ENCODE measurements around the gene SARDH. TPM values are rescaled to one million over a fixed set of nuclear protein-coding genes. Genes with fewer than 3 reads are reported as not detected.

The SARDH gene
- total and polyA plus RNA-seq, 2 of the 13 experiments (the other 11 are each of a cell fraction or from before 2014, with no cell fraction given) = 11.6 to 34.9 TPM

DNA sequence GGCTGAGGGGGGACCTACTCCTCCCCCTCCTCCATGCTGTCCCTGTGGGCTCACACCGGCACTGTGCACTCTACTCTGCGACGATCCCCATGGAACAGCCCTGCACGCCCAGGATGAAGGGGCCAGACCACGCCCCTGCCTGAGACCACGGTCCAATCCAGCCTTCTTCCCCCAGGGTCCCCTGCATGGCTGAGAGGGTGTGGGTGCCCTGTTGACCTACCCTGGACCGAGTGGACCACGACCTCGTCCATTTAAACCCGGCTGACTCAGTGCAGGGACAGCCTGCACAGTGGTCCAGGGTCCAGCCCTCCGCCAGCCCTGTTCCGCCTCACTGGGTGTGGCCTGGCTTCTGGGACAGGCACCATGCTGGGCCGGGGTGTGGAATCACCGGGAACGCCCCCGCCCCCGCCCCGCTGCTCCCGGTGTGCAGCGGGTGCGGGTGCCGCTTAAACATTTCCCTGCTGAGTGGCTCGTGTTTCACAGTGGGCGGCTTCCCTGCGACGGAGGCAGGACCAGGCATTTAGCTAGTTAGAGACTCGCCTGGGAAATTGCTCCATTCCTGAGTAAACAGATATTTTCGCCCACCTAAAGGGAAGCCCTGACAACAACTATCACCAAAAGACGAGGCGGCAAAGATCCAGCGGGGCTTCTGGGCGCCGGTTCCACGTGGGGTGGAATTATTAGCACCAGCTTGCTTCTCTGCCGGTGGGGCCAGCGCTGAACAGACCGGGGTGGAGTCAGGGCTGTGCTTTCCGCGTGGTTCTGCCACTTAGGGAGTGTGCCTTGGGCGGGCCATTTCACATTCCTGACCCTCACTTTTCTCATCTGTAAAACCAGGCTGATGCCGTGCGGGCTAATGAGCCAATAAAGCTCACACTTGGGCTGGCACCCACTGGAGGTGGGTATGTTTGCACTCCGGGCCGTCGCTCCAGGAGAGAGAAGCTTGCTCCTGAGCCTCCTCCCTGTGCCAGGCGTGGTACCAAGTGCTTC, 79.4 kb downstream of the SARDH start (continued):
- TF ChIP-seq ZNF839 (CRISPR knock-in tag; IDR thresholded peaks at IDR 0.05; ENCODE audit: borderline replicate concordance) (no peak), UBTF (CRISPR knock-in tag; IDR thresholded peaks at IDR 0.05) (peak; percentile 72), ZNF564 (CRISPR knock-in tag; IDR thresholded peaks at IDR 0.05) (0 out of 2 replicates have a peak, but pooled peaks have one; percentile 15), PHF21A (CRISPR knock-in tag; IDR thresholded peaks at IDR 0.05) (peak; percentile 88), ZNF724P (CRISPR knock-in tag; IDR thresholded peaks at IDR 0.05; ENCODE audit: borderline replicate concordance) (peak; percentile 85; the same call in 1 of the 2 replicates), TBX2 (CRISPR knock-in tag; IDR thresholded peaks at IDR 0.05; ENCODE audit: borderline replicate concordance) (peak; percentile 55; the same call in 1 of the 2 replicates), HNF4A (CRISPR knock-in tag; IDR thresholded peaks at IDR 0.05) (peak; percentile 98), ZNF761 (CRISPR knock-in tag; conservative IDR thresholded peaks at IDR 0.05) (no peak; the same call in 1 of the 2 replicates), ZNF441 (CRISPR knock-in tag; IDR thresholded peaks at IDR 0.05; ENCODE audit: borderline replicate concordance) (peak; percentile 33; the same call in 1 of the 2 replicates), ZSCAN25 (CRISPR knock-in tag; IDR thresholded peaks at IDR 0.05) (peak; percentile 86), YEATS2 (CRISPR knock-in tag; IDR thresholded peaks at IDR 0.05; ENCODE audit: borderline replicate concordance) (no peak), FUBP1 (CRISPR knock-in tag; IDR thresholded peaks at IDR 0.05; ENCODE audit: borderline replicate concordance) (no peak), ETV6 (CRISPR knock-in tag; conservative IDR thresholded peaks at IDR 0.05) (no peak), TP53 (CRISPR knock-in tag; conservative IDR thresholded peaks at IDR 0.05) (no peak), IKZF1 (IDR thresholded peaks at IDR 0.05) (no peak)
- TF ChIP-seq, protein P1, sequence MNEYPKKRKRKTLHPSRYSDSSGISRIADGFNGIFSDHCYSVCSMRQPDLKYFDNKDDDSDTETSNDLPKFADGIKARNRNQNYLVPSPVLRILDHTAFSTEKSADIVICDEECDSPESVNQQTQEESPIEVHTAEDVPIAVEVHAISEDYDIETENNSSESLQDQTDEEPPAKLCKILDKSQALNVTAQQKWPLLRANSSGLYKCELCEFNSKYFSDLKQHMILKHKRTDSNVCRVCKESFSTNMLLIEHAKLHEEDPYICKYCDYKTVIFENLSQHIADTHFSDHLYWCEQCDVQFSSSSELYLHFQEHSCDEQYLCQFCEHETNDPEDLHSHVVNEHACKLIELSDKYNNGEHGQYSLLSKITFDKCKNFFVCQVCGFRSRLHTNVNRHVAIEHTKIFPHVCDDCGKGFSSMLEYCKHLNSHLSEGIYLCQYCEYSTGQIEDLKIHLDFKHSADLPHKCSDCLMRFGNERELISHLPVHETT (CRISPR knock-in tag; conservative IDR thresholded peaks at IDR 0.05) = 0 out of 2 replicates have a peak, but pooled peaks have one; percentile 35
- TF ChIP-seq, protein P2, sequence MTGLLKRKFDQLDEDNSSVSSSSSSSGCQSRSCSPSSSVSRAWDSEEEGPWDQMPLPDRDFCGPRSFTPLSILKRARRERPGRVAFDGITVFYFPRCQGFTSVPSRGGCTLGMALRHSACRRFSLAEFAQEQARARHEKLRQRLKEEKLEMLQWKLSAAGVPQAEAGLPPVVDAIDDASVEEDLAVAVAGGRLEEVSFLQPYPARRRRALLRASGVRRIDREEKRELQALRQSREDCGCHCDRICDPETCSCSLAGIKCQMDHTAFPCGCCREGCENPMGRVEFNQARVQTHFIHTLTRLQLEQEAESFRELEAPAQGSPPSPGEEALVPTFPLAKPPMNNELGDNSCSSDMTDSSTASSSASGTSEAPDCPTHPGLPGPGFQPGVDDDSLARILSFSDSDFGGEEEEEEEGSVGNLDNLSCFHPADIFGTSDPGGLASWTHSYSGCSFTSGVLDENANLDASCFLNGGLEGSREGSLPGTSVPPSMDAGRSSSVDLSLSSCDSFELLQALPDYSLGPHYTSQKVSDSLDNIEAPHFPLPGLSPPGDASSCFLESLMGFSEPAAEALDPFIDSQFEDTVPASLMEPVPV (CRISPR knock-in tag; IDR thresholded peaks at IDR 0.05) = peak; percentile 60; the same call in 1 of the 2 replicates
- TF ChIP-seq, protein P3, sequence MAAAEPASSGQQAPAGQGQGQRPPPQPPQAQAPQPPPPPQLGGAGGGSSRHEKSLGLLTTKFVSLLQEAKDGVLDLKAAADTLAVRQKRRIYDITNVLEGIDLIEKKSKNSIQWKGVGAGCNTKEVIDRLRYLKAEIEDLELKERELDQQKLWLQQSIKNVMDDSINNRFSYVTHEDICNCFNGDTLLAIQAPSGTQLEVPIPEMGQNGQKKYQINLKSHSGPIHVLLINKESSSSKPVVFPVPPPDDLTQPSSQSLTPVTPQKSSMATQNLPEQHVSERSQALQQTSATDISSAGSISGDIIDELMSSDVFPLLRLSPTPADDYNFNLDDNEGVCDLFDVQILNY (CRISPR knock-in tag; conservative IDR thresholded peaks at IDR 0.05) = no peak
- TF ChIP-seq, protein P4, sequence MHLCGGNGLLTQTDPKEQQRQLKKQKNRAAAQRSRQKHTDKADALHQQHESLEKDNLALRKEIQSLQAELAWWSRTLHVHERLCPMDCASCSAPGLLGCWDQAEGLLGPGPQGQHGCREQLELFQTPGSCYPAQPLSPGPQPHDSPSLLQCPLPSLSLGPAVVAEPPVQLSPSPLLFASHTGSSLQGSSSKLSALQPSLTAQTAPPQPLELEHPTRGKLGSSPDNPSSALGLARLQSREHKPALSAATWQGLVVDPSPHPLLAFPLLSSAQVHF (CRISPR knock-in tag; IDR thresholded peaks at IDR 0.05) = no peak
